NK-92 treated with Interleukin-12 subunit alpha and Interleukin-12 subunit beta, amount 100 ng/mL, for 24 hours (cell line): Measurements from ENCODE around the gene SEL1L.
"Not testable (repeated sequence)": the region's sequence is repeated elsewhere in the genome, so short reads cannot be mapped to it uniquely, and the experiment has no call there.

Experiments
- DNase-seq: peaks from one replicate; lab custom pipeline; 2025; lab: John Stamatoyannopoulos, UW

Gene SEL1L

GRCh38 chr14:81473456-81474147 lies 60.1 kb downstream of the SEL1L start:
- DNase-seq = no peak

GRCh38 chr14:81472096-81472800 lies 61.4 kb downstream of the SEL1L start:
- no peak for DNase-seq

GRCh38 chr14:81471062-81471461 lies 62.6 kb downstream of the SEL1L start:
- DNase-seq = no peak

GRCh38 chr14:81470557-81470826 lies 63.2 kb downstream of the SEL1L start:
- DNase-seq = not testable (repeated sequence)

- DNase-seq = no peak
These were observed 66.8 kb downstream of the SEL1L start for GRCh38 chr14:81466854-81467253.

- no peak for DNase-seq
These were observed 68.0 kb downstream of the SEL1L start for GRCh38 chr14:81465507-81466228.

- DNase-seq = not testable (repeated sequence)
These were observed 68.7 kb downstream of the SEL1L start for GRCh38 chr14:81465003-81465392.

GRCh38 chr14:81464253-81465002 lies 69.2 kb downstream of the SEL1L start:
- no peak for DNase-seq

- DNase-seq = not testable (repeated sequence)
These were observed 71.3 kb downstream of the SEL1L start for GRCh38 chr14:81462356-81462755.

- DNase-seq = no peak
These were observed 73.7 kb downstream of the SEL1L start for GRCh38 chr14:81459912-81460311.

- no peak for DNase-seq
These were observed 75.3 kb downstream of the SEL1L start for GRCh38 chr14:81458352-81458751.

- no peak for DNase-seq
These were observed 78.3 kb downstream of the SEL1L start for GRCh38 chr14:81455390-81455789.

- DNase-seq = no peak
These were observed 79.0 kb downstream of the SEL1L start for GRCh38 chr14:81454572-81455218.

- DNase-seq = peak; percentile 19
These were observed 80.4 kb downstream of the SEL1L start for GRCh38 chr14:81453166-81453766.

- no peak for DNase-seq
These were observed 81.1 kb downstream of the SEL1L start for GRCh38 chr14:81452341-81453133.

GRCh38 chr14:81450976-81451375 lies 82.7 kb downstream of the SEL1L start:
- DNase-seq = no peak

GRCh38 chr14:81450100-81450531 lies 83.5 kb downstream of the SEL1L start:
- no peak for DNase-seq

GRCh38 chr14:81449576-81449975 lies 84.1 kb downstream of the SEL1L start:
- no peak for DNase-seq

- no peak for DNase-seq
These were observed 84.5 kb downstream of the SEL1L start for GRCh38 chr14:81449114-81449513.

- no peak for DNase-seq
These were observed 86.5 kb downstream of the SEL1L start for GRCh38 chr14:81447021-81447764.
